Stimulated activated effector memory CD8-positive, alpha-beta T cell treated with anti-CD3 and anti-CD28 coated beads, Interleukin-12 subunit alpha, Interleukin-12 subunit beta, amount 100 ng/mL, for 72 hours (primary cell): ENCODE measurements around the gene STUM.
"Not testable (repeated sequence)": the region's sequence is repeated elsewhere in the genome, so short reads cannot be mapped to it uniquely, and the experiment has no call there.

Experiments
- ATAC-seq: fragments of 150-1000 bp; cut with Tn5 transposase; 2 replicates; pipeline ENCODE4 v1.10.0; 2021
- DNase-seq, 2 donors: peaks; one replicate each; pipeline ENCODE4 v3.0.0; 2021 to 2022; ENCODE audit warnings: low spot score in 2 of 2
- H3K27ac Mint-ChIP-seq: one replicate; pipeline ENCODE4 v1.8.0; 2022; ENCODE audit warnings: mild to moderate bottlenecking, mixed read lengths
- H3K36me3 Mint-ChIP-seq: one replicate; pipeline ENCODE4 v1.8.0; 2022; ENCODE audit warnings: mild to moderate bottlenecking, mixed read lengths
- H3K4me1 Mint-ChIP-seq: one replicate; pipeline ENCODE4 v1.8.0; 2022; ENCODE audit warnings: mixed read lengths
- H3K4me3 Mint-ChIP-seq: one replicate; pipeline ENCODE4 v1.8.0; 2022; ENCODE audit warnings: mild to moderate bottlenecking, mixed read lengths
- H3K9me3 Mint-ChIP-seq: one replicate; pipeline ENCODE4 v1.8.0; 2022; ENCODE audit warnings: mixed read lengths

STUM gene

GRCh38 chr1:226609836-226610455 lies 61.4 kb downstream of the STUM start:
- DNase-seq (no peak), ATAC-seq (no peak)
- Mint-ChIP-seq H3K4me3 (no peak overlapping the region), H3K36me3 (no peaks in the 10 kb centered on the region), H3K4me1 (no peaks in the 10 kb centered on the region), H3K9me3 (no peaks in the 10 kb centered on the region), H3K27ac (no peak overlapping the region)

GRCh38 chr1:226610671-226611070 lies 62.1 kb downstream of the STUM start:
- DNase-seq (no peak), ATAC-seq (no peak)
- Mint-ChIP-seq H3K27ac (no peak overlapping the region), H3K36me3 (no peaks in the 10 kb centered on the region), H3K9me3 (no peaks in the 10 kb centered on the region), H3K4me3 (no peak overlapping the region), H3K4me1 (no peaks in the 10 kb centered on the region)

DNA sequence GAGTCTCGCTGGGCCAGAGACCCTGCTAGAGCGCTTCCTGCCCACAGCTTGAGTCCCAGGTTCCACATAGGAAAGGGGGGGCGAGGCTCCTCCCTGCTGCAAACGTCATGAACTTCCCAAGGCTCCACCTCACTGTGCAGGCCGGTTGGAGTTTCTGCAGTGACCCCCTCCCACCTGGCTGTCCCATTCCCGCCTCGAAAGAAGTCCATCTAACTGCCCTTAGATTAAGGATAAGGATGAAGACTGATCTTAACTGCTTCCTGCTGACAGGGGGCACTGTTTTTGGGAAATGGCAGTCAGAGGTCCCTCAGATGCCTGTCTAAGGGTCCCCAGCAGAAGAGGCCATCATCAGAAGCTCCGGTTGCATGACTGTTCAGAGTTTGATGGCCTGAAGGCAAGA lies 62.7 kb downstream of the STUM start:
- H3K4me1 Mint-ChIP-seq = no peaks in the 10 kb centered on the region
- no peak overlapping the region for H3K27ac Mint-ChIP-seq
- ATAC-seq = no peak
- H3K36me3 Mint-ChIP-seq = no peaks in the 10 kb centered on the region
- no peaks in the 10 kb centered on the region for H3K9me3 Mint-ChIP-seq
- no peak overlapping the region for H3K4me3 Mint-ChIP-seq
- no peak for DNase-seq

DNA sequence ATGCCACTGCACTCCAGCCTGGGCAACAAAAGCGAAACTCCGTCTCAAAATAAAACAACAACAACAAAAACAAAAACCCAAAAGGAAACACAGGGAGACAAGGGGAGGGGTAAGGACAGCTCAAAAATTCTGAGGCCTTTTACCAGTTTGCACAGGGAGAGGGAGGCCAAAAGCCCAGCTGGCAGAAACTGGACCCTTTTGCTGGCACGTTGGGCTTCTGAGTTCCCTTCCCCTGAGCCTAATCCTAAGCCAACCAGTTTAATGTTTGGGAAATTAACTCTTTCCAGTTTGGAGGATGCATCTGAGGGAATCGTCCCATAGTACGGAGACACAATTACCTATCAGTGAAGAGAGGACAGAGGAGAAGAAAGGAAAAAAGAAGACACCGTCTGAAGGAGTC lies 63.4 kb downstream of the STUM start:
- not testable (repeated sequence) for H3K4me1 Mint-ChIP-seq, H3K4me3 Mint-ChIP-seq, H3K36me3 Mint-ChIP-seq, DNase-seq, H3K27ac Mint-ChIP-seq, H3K9me3 Mint-ChIP-seq, ATAC-seq

GRCh38 chr1:226615876-226616275 lies 67.3 kb downstream of the STUM start:
- Mint-ChIP-seq H3K9me3 (no peaks in the 10 kb centered on the region), H3K4me1 (no peaks in the 10 kb centered on the region), H3K27ac (no peak overlapping the region), H3K36me3 (no peaks in the 10 kb centered on the region), H3K4me3 (no peak overlapping the region)
- no peak for ATAC-seq
- DNase-seq = no peak

DNA sequence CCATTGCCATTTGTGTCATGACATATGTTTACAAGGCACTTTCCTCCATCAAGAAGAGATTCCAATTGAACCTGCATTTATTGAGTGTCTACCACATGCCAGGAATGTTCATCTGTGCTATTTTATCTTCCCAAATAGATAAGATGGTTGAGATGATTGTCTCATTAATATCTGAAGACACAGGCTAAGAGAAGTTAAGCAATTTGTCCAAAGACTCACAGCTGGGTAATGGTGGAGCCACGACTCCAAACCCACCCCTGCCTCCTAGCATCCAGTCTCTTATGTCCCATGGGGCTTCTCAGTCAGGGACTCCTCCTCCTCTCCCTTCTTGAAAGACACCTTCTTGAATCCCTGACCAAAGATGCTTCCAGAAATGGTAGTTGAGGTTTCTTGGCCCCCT lies 68.1 kb downstream of the STUM start:
- H3K36me3 Mint-ChIP-seq = no peaks in the 10 kb centered on the region
- H3K9me3 Mint-ChIP-seq = no peaks in the 10 kb centered on the region
- H3K27ac Mint-ChIP-seq = no peak overlapping the region
- no peaks in the 10 kb centered on the region for H3K4me1 Mint-ChIP-seq
- DNase-seq (no peak), ATAC-seq (no peak)
- H3K4me3 Mint-ChIP-seq = no peak overlapping the region

GRCh38 chr1:226617109-226617508 lies 68.5 kb downstream of the STUM start:
- Mint-ChIP-seq H3K4me1 (no peaks in the 10 kb centered on the region), H3K27ac (no peak overlapping the region), H3K9me3 (no peaks in the 10 kb centered on the region), H3K36me3 (no peaks in the 10 kb centered on the region), H3K4me3 (no peak overlapping the region)
- no peak for ATAC-seq
- DNase-seq = no peak

GRCh38 chr1:226617719-226618118 lies 69.2 kb downstream of the STUM start:
- ATAC-seq, H3K27ac Mint-ChIP-seq, H3K4me3 Mint-ChIP-seq, H3K4me1 Mint-ChIP-seq, H3K9me3 Mint-ChIP-seq, DNase-seq, H3K36me3 Mint-ChIP-seq: not testable (repeated sequence)

DNA sequence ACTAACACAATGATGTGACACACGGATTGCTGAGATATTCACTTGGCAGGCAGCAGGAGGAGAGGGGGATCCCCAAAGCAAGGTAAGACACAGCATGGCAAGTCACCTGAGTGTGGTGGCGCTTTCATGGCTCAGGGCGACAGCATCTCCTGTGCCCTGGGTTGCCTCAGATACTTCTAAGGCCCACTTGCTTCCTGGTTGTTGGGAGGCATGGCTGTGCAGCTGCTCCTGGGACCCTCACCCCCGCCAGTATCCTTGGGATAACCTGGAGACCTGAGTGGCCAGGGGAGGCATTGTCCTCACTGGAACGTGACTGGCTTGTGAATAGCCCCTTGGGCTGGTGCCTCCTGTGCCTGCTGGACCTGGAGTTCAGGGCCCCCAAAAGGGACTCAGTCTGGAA lies 69.8 kb downstream of the STUM start:
- H3K9me3 Mint-ChIP-seq = no peaks in the 10 kb centered on the region
- H3K4me1 Mint-ChIP-seq = no peaks in the 10 kb centered on the region
- H3K27ac Mint-ChIP-seq = no peak overlapping the region
- DNase-seq = no peak
- H3K36me3 Mint-ChIP-seq = no peaks in the 10 kb centered on the region
- no peak overlapping the region for H3K4me3 Mint-ChIP-seq
- no peak for ATAC-seq

- H3K4me1 Mint-ChIP-seq = no peaks in the 10 kb centered on the region
- no peaks in the 10 kb centered on the region for H3K9me3 Mint-ChIP-seq
- H3K27ac Mint-ChIP-seq = no peak overlapping the region
- no peaks in the 10 kb centered on the region for H3K36me3 Mint-ChIP-seq
- no peak for ATAC-seq
- H3K4me3 Mint-ChIP-seq = no peak overlapping the region
- no peak for DNase-seq
Observed at GRCh38 chr1:226619031-226619430, 70.5 kb downstream of the STUM start.

- H3K36me3 Mint-ChIP-seq = peaks cover 17% of the 10 kb centered on the region
- peaks cover 17% of the 10 kb centered on the region for H3K4me1 Mint-ChIP-seq
- no peaks in the 10 kb centered on the region for H3K9me3 Mint-ChIP-seq
- DNase-seq = no peak
- no peak overlapping the region for H3K4me3 Mint-ChIP-seq
- ATAC-seq = no peak
- H3K27ac Mint-ChIP-seq = no peak overlapping the region
Observed at GRCh38 chr1:226622012-226622411, 73.4 kb downstream of the STUM start.

DNA sequence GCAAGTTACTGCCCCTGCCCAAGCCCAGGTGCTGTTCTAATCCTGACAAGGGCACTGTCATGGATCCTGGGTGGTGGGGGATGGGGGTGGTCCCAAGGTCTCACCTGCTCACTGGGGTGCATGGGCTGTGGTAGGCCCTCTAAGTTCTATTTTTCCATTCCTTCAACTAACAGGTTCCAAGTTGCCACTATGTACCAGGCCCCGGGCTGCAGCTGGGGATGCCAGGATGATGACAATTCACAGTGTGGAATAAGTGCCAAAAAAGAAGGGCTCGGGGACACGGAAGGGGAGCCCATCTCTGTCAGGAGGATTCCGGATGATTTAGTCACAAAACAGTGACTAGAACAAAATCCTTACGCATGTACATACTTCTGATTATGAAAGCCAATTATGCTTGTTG lies 76.0 kb downstream of the STUM start:
- no peak for DNase-seq
- no peak overlapping the region for H3K4me3 Mint-ChIP-seq
- no peaks in the 10 kb centered on the region for H3K9me3 Mint-ChIP-seq
- peaks cover 28% of the 10 kb centered on the region for H3K36me3 Mint-ChIP-seq
- ATAC-seq = no peak
- peaks cover 28% of the 10 kb centered on the region for H3K4me1 Mint-ChIP-seq
- no peak overlapping the region for H3K27ac Mint-ChIP-seq

DNA sequence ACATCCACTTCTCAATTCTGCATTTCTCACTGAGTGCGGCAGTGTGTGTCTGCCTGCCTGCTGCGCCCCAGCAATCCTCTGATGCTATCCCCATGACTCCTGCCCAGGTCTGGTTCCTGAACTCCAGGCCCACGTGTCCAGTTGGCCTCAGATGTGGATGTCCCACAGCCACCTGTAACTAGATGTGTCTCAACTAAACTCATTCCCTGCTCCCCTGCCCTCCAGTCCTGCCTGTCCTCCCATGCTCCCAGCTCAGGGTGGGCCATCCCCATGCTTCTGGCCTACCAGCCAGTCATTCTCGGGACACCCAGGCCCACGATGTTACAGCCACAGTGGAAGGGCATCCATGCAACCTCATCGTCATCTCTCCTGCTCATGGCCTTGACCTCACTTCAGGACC lies 76.8 kb downstream of the STUM start:
- Mint-ChIP-seq H3K4me1 (peaks cover 31% of the 10 kb centered on the region), H3K27ac (no peak overlapping the region), H3K36me3 (peaks cover 32% of the 10 kb centered on the region), H3K4me3 (no peak overlapping the region), H3K9me3 (no peaks in the 10 kb centered on the region)
- DNase-seq (no peak), ATAC-seq (no peak)

DNA sequence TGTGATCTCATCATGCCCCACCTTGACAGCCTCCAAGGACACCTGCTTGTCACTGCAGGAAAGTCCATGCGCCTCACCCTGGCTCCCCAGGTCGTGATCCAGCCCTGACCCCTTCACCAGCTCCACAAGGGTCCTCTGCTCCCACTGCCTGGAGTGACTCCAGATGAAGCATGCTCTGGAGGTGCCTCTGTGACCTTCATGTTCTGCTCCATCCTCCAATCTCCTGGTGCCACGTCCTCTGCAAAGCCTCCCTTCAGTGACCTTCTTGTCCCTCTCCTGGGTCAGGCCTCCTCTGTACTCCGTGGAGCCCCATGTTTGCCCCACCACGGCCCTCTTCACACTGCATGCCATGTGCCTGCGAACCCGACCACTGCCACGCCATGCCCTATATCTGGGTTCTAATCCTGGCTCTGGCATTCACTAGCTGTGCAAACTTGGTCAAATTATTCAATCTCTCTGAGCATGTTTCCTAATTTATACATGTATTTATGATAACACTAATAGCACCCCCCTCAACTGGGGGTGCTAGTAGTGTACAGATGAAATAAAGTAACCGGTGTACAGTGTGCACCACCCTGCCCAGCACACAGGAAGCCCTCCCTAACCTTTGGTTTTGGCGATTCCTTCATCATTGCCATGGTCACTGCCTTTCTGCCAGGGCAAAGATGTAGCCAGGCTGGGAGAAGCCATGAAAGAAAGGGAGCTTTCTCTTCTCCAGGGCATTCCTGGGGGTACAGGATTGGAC lies 77.4 kb downstream of the STUM start:
- H3K4me1 Mint-ChIP-seq = peaks cover 36% of the 10 kb centered on the region

DNA sequence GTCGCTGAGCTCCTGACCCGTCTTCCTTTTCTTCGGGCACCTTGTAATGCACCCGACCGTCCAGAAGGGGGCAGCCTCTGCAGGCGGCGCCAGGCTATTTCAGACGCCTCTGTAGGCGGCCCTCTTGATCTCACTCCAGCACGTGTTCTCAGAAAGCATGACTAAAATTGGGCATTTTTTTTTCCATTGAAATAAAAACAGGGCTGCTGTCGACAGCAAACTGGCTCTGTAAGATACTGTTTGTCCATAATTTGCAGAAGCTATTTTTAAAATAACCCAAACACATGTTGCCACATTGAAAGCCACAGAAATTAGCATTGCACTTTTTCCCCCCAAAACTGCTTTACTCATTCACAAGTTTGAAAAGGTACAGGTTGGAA lies 78.0 kb downstream of the STUM start:
- Mint-ChIP-seq H3K36me3 (peaks cover 41% of the 10 kb centered on the region), H3K27ac (peak overlapping the region; percentile 84), H3K4me1 (peaks cover 36% of the 10 kb centered on the region), H3K4me3 (peak overlapping the region; percentile 49), H3K9me3 (no peaks in the 10 kb centered on the region)
- peak; percentile 77 to 91 for DNase-seq
- ATAC-seq = peak; percentile 88

More for the DNA sequence above, 77.4 kb downstream of the STUM start:
- Mint-ChIP-seq H3K9me3 (no peaks in the 10 kb centered on the region), H3K36me3 (peaks cover 39% of the 10 kb centered on the region), H3K4me3 (peak overlapping the region; percentile 49), H3K27ac (peak overlapping the region; percentile 84)
- ATAC-seq = peak; percentile 60
- DNase-seq = no peak

GRCh38 chr1:226627050-226627755 lies 78.6 kb downstream of the STUM start:
- Mint-ChIP-seq H3K36me3 (peaks cover 48% of the 10 kb centered on the region), H3K9me3 (no peaks in the 10 kb centered on the region), H3K4me3 (peak overlapping the region; percentile 49), H3K27ac (peak overlapping the region; percentile 84), H3K4me1 (peaks cover 39% of the 10 kb centered on the region)
- DNase-seq = no peak
- no peak for ATAC-seq
